ENCODE data around the gene STX1A. TPM values are rescaled to one million over a fixed set of nuclear protein-coding genes. Genes with fewer than 3 reads are reported as not detected.

STX1A gene
- total RNA-seq, 1 experiment from 2014 or later: 24.2 TPM

GRCh38 chr7:73717991-73718405, 1.5 kb downstream of the STX1A start:
- Mint-ChIP-seq H3K27ac (ENCODE audit: low read depth, unreplicated experiment) (peak overlapping the region; percentile 65), H3K4me1 (ENCODE audit: insufficient read depth, unreplicated experiment) (peaks cover 34% of the 10 kb centered on the region), H3K36me3 (ENCODE audit: insufficient read depth, unreplicated experiment) (peaks cover 6% of the 10 kb centered on the region), H3K9me3 (ENCODE audit: unreplicated experiment) (no peaks in the 10 kb centered on the region), H3K4me3 (ENCODE audit: unreplicated experiment) (peak overlapping the region; percentile 71), H3K27me3 (ENCODE audit: insufficient read depth, unreplicated experiment) (no peaks in the 10 kb centered on the region)
- TF ChIP-seq, protein P1, sequence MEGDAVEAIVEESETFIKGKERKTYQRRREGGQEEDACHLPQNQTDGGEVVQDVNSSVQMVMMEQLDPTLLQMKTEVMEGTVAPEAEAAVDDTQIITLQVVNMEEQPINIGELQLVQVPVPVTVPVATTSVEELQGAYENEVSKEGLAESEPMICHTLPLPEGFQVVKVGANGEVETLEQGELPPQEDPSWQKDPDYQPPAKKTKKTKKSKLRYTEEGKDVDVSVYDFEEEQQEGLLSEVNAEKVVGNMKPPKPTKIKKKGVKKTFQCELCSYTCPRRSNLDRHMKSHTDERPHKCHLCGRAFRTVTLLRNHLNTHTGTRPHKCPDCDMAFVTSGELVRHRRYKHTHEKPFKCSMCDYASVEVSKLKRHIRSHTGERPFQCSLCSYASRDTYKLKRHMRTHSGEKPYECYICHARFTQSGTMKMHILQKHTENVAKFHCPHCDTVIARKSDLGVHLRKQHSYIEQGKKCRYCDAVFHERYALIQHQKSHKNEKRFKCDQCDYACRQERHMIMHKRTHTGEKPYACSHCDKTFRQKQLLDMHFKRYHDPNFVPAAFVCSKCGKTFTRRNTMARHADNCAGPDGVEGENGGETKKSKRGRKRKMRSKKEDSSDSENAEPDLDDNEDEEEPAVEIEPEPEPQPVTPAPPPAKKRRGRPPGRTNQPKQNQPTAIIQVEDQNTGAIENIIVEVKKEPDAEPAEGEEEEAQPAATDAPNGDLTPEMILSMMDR (IDR thresholded peaks at IDR 0.05; ENCODE audit: unreplicated experiment): no peak
- no TSS peak for BruUV-seq (replicated peaks)
- POLR2A ChIA-PET: interaction anchor here (0.6 to 2.7 kb wide), 5 partner anchors 21 to 158 kb away, joined by 3 to 8 read pairs (median 3); partner anchors contain the start of gene ABHD11
- peak; percentile 93 for DNase-seq (ENCODE audit: unreplicated experiment)
- CTCF ChIA-PET: interaction anchor here (0.6 to 3.2 kb wide), 4 partner anchors 13 to 364 kb away, joined by 3 to 18 read pairs (median 4); no protein-coding TSS in a partner anchor
- intact Hi-C loops (cut with micrococcal nuclease): loop anchor here (2.0 kb wide), 1 partner anchor 35 kb away; the partner anchor contains the start of genes BUD23 and DNAJC30

DNA sequence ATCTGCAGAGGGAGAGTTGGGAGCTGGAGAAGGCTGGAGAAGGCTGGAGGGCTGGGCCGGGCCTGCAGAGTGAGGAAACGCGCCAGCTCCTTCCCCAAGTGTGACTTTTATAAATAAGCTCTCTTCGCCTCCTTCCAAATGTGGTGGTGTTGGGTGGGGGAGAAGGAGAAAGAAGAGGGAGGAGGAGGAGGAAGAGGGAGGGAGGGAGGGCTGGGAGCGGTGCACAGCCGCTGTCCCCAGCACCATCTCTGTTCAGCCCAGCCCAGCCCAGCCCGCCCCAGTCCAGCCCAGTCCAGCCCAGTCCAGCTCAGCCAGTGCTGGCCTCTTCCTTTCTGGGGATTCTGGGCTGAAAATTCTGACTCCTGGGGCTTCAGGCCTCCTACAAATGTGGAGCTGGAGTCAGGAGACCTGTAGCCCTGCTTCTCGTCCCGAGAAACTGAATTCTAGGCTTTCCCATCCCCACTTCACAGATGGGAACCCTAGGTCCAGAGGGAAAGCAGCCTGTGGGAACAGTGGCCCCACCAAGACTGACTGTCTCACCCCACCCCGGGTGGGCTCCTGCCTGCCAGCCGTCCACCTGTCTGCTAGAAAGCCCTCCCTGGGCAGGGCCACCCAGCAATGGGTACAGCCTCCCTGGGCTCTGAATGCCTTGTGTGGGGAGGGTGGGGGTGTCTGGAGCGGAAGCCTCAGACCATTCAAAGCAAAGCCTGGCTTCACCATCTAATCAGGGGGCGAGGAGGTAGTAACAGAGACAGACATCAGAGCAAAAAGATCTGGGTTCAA, 2.3 kb downstream of the STX1A start:
- DNase-seq (ENCODE audit: unreplicated experiment): no peak
- Mint-ChIP-seq H3K9me3 (ENCODE audit: unreplicated experiment) (no peaks in the 10 kb centered on the region), H3K27ac (ENCODE audit: low read depth, unreplicated experiment) (peak overlapping the region; percentile 65), H3K27me3 (ENCODE audit: insufficient read depth, unreplicated experiment) (no peaks in the 10 kb centered on the region), H3K4me1 (ENCODE audit: insufficient read depth, unreplicated experiment) (peaks cover 39% of the 10 kb centered on the region), H3K36me3 (ENCODE audit: insufficient read depth, unreplicated experiment) (peaks cover 6% of the 10 kb centered on the region), H3K4me3 (ENCODE audit: unreplicated experiment) (peak overlapping the region; percentile 71)
- ChIA-PET CTCF (interaction anchor here (0.6 to 3.2 kb wide), 6 partner anchors 13 to 365 kb away, joined by 3 to 18 read pairs (median 4); no protein-coding TSS in a partner anchor), POLR2A (interaction anchor here (0.7 to 3.1 kb wide), 7 partner anchors 9 to 196 kb away, joined by 3 to 18 read pairs (median 3); partner anchors contain the start of gene ABHD11)
- TF ChIP-seq, protein P1 (IDR thresholded peaks at IDR 0.05; ENCODE audit: unreplicated experiment): no peak
- no TSS peak for BruUV-seq (replicated peaks)
- intact Hi-C loops (cut with micrococcal nuclease): no loop called here

DNA sequence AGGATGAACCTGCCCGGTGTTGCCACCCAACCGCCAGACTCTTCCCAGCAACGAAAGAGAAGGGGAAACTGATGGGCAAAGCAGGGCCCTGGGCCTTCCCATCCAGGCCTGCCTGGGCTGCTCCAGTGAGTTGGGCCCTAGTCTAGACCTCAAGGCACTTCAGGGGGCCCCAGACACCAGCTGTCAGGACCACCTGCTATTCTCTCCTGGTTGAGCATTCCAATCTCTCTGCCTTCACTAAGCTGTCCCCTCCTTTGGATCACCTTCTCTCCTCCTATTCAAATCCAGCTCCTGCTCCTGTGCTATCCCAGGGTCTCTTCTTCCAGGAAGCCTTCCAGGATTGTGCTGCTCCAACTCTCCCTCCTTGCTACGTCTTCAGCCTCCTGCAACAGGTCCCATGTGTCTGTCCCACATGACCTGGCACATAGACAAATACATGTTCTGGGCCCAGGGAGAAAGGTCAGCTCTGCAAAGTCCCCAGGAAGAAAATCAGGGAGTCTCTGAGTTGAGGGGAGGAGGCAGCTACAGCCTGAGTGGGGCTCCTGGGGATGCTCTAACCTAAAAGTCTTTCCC, 3.1 kb downstream of the STX1A start:
- Mint-ChIP-seq H3K27me3 (ENCODE audit: insufficient read depth, unreplicated experiment) (no peaks in the 10 kb centered on the region), H3K4me3 (ENCODE audit: unreplicated experiment) (peak overlapping the region; percentile 53), H3K27ac (ENCODE audit: low read depth, unreplicated experiment) (no peak overlapping the region), H3K36me3 (ENCODE audit: insufficient read depth, unreplicated experiment) (peaks cover 6% of the 10 kb centered on the region), H3K9me3 (ENCODE audit: unreplicated experiment) (no peaks in the 10 kb centered on the region), H3K4me1 (ENCODE audit: insufficient read depth, unreplicated experiment) (peaks cover 33% of the 10 kb centered on the region)
- TF ChIP-seq, protein P1 (IDR thresholded peaks at IDR 0.05; ENCODE audit: unreplicated experiment): no peak
- CTCF ChIA-PET: interaction anchor here (0.8 to 3.2 kb wide), 3 partner anchors 21 to 110 kb away, joined by 4 to 18 read pairs (median 4); no protein-coding TSS in a partner anchor
- no peak for DNase-seq (ENCODE audit: unreplicated experiment)
- POLR2A ChIA-PET: interaction anchor here (0.6 to 3.1 kb wide), 9 partner anchors 10 to 459 kb away, joined by 3 to 18 read pairs (median 4); partner anchors contain the start of gene ABHD11
- BruUV-seq (replicated peaks): no TSS peak
- intact Hi-C loops (cut with micrococcal nuclease): no loop called here

All from MCF 10A (cell line).